ENCODE results near the gene COASY.

COASY gene

DNA sequence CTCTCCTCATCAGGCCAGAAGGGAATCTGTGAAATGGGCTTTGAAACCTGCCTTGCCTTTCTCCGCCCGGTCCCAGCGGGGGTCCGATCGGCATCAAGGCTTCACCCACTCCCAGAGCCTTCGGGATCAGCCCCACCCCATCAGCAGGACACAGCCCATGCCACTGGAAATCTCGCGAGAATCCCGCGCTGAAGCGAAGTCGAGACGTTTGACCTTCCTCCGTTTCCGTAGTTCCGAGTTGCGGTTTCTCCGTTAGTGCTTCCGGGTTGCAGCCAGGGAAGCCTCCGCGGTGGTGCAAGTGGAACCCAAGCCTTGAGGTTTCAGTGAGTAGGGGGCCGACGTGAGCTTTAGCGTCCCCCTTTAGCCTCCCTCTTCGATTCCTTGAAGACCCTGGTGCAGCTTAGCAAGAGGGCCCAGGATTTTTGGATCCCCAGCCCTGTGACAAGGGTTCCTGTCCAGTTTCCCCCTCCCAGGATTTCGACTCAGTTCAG lies at the start of gene COASY:
COASY (plus strand) TSS at position 252 of the 491 bp plus-strand sequence. CDS start 475 bp downstream, outside the sequence.
- peak; percentile 99 for DNase-seq

DNA sequence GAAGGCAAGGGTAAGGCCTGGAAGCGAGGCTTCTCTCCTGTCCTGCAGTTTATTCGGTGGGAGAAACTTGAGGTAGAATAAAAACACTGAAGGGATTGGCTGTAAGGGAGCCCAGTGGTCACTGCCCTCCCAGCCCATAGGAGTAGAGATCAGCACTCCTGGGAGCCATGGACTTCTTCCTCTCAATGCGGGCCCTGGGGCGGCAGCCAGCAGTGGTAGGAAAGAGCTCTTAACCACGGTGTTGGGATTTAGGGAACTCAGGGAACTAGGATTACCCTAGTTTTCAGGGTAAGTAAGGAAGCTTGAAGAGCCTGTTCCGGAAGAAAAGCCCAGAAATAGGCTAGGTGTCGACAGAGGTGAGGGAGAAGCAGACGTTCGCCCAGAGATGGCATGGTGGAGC lies 49.7 kb upstream of the COASY start:
- no peak for DNase-seq

DNA sequence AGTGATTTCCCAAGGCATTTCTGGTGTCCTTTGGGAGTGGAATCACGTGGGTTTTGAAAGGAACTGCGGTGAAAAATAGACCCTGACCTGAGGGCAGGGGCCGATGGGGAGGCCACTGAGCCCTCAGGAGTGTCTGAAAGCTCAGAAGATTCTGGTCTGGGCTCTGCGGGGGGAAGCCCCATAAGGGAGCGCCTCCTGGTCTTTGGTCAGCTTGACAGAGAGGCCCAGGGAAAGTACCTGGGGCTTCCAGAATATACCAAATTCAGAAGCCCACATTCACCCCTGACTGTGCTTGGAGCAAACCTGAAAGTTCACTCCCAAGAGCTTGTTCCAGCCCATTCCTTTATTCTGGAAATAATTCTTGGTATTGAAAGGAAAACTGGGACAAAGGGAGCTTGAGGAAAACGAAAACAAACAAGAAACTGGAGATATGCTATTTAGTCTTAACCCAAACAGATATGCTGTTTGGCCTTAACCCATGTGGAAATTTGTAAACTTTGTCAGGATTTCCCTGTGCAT lies 49.2 kb upstream of the COASY start:
- DNase-seq = no peak

DNA sequence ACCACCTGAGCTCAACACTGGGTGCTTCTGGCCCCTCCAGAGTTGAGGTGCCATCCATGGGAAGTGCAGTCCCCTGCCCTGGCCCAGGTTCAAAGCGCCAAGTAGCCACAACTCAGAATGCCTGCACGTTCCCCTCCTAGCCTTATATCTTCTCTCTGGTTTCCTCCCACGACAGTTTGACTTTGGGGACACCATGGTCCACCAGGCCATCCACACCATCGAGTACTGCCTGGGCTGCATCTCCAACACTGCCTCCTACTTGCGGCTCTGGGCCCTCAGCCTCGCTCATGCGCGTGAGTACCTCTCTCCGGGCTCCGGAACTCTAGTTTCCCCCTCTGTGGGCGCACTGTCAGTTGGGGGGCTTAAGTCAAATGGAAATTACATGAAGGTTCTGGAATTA lies 48.3 kb upstream of the COASY start:
- no peak for DNase-seq

DNA sequence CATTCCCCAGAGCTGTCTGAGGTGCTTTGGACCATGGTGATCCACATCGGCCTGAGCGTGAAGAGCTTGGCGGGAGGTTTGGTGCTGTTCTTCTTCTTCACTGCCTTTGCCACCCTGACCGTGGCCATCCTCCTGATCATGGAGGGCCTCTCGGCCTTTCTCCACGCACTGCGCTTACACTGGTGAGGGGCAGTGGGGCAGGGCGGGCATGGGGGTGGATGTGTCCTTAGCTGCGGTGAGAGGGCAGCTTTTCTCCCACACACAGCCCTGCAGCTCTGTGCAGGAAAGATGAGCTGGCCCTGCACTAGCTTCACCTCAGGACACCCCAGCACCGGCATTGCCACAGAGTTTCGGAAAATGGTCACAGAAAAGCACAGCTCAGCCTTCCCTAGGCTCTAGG lies 47.7 kb upstream of the COASY start:
- no peak for DNase-seq

DNA sequence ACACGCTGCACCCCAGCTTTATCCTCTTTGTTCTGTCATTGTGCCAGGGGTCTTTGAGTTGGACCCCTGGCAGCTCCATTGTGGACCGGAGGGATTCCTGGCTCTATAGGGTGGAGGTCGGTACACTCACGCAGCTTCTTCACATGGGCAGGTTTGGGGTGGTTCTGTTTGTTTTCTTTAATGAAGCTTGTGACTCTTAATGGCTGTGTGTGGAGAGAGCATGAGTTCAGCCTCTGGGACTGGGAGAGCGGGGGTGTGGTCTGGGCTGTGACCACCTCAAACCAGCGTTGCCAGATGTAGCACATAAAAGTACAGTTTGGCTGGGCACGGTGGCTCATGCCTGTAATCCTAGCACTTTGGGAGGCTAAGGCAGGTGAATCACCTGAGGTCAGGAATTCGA lies 47.1 kb upstream of the COASY start:
- no peak for DNase-seq

DNA sequence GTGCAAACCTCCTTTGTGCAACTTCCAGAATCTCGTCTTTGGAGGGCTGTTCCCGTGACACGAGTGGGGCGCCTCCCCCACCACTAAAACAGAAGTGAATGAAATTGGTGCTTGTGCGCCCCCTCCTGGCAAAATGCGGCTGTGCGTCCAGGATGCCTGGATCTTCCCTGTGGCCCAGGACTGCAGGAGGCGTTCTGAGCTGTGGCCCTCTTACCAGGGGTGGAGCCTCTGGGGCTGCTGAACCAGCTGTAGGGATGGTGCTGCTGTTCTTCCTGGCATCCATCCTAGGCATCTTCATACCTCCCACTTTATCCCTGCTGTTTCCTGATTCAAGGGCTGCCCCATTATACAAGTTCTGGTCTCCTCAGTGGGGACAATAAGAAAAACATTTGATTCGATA lies 44.4 kb upstream of the COASY start:
- peak; percentile 42 for DNase-seq

DNA sequence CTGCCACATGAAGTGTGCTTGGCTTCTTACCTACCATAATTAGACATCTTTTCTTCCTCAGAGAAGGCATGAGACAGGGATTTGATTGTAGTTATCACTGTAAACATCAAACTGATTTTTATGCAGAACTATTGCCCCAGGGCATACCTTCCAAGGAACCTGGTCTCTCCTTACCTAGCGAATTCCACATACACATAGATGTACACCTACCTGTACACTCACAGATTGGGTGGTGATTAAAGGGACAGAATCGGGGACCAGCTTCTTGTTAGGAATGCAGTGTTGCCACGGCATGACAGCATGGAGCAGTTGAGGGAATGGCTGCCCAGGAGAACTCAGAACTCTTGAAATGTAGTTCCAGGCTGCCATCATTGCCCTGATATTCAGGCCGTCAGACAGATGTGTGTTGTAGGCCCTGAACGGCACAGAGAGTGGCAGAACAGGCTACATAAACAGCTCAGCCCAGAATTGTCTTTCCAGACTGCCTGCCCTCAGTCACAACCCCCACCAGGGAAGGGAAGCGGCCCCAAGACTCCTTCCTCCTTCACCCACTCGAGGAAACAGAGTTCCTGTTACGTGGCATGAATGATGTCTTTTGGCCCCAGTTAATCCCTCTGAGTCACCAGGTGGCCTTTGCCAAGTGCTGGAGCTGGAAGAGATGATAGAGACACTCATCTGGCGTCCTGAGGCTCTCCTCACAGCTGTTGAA lies 43.7 kb upstream of the COASY start:
- no peak for DNase-seq

DNA sequence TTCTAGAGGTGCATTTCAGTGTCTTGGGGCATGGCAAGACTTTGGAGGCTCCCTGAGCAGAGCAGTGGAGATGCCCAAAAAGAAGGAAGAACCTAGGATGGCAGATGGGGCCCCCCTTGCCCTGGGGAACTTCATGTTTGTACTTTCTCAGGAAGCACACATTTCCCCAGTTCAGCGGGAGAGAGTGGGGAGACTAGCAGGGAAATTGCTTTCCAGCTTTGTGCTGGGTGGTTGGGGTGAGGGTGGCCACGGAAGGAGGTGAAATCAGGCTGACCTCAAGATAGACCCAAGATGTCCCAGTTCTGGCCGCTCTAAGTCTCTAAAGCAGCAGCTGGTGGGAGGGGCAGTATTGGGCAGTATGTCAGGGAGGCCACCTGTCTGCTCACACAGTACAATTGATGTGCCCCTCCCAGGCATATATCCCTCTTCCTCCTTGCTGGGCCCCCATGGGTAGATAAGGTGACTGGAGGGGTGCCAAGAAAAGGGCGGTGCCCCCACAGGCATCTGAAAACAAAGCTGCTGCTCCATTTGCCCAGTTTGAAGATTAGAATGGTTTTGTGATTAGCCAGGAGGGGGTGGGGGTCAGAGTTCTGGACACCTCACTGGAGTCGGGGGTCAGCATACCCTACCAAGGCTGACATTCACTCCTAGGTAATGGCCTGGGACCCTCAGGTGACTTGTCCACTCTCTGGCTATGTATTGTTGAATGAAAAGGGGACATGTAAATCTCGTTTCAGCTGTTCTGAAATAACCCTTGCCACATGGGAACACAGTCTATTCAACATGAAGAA lies 43.0 kb upstream of the COASY start:
- peak; percentile 40 for DNase-seq

DNA sequence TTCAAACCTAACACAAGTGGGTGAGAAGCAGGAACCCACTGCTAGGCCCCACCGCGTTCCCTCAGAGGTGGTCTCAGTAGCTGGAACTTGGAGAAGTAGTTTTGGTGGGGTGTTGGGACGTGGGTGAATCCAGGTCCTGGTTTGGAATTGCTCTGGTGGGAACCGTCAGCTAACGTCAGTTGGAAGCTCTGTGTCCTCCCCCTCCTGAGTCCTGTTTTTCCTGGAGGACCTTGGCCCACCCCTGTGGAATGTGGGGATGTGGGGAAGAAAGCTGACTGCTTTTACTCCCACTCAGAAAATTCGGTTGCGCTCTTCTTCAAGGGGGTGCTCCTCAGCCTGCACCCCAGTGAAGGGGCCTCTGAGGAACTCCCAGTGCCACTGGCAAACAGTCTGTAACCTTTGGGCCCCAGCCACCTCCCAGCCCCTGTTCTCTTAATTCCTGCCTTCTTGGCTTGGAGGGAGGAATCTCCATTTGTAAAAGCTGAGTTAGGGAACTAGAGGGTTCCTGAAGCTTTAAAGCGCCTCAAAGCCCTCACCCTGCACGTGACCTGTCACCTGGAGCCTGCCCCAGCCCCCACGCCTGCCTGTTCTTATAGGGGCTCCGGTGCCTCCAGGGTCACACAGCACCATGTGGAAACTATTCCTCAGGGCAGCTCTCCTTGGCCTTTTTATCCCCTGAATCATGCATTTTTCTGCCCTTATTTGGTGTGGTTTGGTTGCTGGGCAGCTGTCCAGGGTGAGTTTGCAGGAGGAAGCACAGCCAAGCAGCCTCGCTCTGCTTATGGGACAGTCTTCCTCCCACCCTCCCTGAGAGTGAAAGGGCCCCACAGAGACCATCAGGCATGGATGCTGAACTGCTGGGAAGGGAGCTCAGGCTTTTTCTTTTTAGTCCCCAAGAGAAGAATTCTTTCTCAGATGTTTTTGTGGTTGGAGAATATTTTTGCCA lies 42.1 kb upstream of the COASY start:
- no peak for DNase-seq

DNA sequence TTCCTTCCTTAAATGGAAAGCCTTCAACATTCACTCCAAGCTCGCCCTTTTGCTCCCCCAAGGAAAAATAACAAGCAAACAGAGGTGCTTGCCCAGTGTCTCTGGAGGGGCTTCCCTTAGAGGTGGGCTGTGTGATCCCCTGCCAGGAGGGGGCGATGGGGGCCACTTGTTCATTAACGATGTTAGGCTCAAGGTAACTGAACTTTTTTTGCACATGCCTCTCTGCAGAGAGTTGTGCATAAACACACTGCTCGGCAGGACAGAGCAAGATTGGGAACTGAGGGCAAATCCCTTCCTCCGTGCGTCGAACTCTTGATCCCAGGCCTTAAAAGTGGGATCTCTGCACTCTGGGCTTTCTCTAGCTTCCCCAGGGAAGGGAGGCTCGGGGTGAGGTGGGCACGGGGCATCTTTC lies 41.4 kb upstream of the COASY start:
- no peak for DNase-seq

DNA sequence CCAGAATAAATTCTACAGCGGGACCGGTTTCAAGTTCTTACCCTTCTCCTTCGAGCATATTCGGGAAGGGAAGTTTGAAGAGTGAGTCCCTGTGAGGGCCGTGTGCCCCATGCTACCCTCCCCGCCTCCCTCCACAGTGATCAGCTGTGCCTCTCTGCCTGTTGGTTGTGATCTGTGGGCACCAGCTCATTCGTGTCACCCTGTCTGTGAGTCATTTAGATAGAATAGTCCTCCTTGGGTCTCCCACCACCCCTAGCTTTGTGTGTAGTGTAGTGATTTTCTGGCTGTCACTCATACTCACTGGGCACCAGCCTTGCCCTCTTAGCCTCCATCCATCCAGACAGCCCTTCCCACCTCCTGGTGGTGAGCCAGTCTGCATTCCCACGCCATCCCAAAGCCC lies 40.9 kb upstream of the COASY start:
- no peak for DNase-seq

DNA sequence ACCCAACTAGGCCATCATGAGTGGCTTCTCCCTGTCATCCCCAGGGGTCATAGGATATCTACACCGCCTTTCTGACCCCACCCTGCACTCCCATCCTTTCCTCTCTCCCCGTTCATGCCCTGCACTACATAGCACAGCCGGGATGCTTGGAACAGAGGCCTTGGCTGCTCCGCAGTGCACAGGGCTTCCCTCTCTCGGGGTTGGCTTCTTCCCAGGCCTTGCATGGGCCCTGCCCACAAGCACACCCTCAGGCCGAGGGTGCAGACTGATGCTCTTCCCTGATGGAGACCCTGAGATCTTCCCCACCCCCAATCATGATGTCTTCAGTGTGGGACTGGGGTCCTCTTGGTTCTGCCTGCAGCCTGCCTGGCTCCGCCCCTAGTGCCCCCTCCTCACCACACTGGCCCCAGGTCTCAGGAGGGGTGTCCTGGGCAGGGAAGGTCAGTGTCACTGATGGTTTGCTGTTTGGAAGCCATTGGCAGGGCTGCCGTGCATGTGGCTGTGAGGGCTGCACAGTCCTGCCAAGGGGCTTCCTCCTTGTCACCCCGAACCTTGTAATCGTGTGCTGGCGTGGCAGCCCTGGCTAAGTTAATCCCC lies 40.2 kb upstream of the COASY start:
- no peak for DNase-seq

DNA sequence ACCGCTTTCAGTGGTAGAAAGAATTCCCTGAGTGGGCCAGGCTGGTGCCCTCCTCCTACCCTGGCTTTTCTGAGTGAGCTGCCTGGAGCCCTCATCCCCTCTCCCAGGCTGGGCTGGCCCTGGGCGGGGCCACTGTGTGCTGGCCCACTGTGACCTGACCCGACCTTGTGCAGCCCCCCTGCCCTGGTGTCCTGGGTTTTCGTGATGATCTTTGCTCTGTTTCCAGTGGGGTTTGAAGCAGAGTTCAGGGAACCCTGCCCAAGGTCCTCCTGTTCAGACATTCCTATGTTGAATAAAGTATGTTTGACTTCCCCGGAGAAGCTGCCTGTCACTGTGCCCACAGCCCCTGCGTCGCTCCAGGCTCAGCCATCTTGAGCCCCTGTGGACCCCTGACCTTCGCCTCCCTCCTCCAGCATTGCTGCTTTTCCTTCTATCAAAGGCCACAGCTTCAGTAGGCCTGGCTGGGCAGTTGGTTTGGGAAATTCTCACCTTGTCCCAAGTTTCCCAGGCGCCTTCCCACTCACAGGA lies 39.6 kb upstream of the COASY start:
- no peak for DNase-seq

DNA sequence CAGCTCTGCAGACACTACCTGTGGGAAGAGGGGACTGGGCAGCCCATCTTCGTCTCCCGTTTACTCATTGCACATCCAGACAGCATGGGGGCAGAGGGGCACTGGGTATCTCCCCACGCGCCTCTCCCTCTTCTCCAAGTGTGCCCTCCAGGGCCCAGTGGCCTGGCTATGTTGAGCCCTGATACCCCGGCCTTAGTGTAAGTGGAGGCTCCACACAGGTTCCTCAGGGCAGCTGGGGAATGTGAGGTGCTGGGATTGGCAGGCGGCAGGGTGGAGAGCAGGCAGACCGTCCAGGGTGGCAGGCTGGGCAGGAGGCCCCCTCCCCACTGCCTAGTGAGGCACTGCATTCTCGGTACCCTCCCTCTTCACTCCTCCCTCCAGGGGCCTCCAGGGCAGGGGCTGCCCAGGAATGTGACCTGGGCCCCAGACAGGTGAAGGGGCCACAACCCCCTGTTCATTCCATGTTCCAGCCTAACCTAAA lies 39.1 kb upstream of the COASY start:
- DNase-seq = no peak

DNA sequence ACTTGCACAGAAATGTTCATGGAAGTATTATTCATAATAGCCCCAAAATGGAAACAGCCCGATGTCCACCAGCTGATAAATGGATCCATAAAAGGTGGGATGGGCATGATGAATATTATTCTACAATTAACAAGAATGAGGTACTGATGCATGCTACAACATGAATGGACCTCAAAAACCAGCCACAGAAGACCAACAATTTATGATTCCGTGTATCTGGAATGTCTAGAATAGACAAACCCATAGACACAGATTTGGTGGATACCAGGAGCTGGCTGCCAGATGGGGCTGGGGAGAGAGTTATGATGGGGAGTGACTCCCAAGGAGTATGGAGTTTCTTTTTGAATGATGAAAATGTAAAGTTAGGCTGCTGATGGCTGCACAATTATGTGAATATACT lies 36.7 kb upstream of the COASY start:
- no peak for DNase-seq

DNA sequence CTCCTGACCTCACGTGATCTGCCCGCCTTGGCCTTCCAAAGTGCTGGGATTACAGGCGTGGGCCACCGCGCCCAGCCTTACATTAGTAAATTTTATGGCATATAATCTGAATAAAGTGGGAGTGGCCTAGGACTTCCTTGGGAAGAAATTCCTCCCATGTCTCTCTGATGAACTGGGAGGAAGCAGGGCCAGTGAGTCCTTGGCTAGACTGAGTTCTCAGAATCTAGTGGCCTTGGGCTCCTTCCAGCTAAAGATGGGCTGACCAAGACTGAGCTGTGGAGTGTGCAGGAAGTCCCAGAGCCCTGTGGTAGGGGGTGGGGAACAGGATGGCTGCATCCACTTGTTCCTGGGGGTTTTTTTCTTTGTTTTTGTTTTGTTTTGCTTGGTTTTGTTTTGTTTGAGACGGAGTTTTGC lies 35.9 kb upstream of the COASY start:
- DNase-seq = no peak

DNA sequence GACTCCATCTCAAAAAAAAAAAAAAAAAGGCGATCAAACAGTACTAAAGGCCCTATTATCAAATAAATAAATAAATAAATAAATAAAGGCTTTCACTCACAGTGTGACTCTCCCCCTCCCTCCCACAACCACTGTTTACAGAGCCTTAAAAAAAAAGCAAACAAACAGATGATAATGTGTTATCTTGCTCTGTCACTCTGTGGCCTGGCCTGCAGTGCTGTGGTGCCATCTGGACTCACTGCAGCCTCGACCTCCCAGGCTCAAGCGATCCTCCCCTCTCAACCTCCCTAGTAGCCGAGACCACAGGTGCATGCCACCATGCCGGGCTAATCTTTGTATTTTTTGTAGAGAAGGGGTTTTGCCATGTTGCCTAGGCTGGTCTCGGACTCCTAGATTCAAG lies 34.0 kb upstream of the COASY start:
- DNase-seq = no peak

DNA sequence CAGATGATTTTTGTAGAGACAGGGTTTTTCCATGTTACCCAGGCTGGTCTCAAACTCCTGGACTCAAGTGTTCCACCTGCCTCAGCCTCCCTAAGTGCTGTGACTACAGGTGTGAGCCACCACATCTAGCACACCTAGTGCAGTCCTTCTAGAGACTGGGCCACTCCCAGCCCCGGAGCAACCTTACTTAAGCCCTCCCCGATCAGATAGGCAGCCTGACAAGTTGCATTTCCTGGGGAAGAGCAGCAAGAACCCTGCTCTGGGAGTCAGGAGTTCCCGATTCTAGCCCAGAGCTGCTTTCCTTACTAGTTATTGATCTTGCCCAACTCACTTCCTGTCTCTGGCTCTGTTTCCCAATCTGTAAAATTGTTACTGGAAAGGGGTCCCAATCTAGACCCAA lies 32.9 kb upstream of the COASY start:
- no peak for DNase-seq

DNA sequence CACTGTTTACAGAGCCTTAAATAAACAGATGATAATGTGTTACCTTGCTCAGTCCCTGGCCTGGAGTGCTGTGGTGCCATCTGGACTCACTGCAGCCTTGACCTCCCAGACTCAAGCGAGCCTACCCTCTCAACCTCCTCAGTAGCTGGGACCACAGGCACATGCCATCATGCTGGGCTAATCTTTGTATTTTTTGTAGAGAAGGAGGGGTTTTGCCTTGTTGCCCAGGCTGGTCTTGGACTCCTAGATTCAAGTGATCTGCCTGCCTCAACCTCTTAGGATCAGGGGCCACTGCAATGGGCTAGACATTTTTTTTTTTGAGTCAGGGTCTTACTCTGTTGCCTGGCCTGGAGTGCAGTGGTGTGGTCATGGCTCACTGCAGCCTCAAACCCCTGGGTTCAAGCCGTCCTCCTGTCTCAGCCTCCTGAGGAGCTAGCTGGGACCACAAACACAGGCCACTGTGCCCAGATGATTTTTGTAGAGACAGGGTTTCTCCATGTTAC lies 30.9 kb upstream of the COASY start:
- DNase-seq = no peak

DNA sequence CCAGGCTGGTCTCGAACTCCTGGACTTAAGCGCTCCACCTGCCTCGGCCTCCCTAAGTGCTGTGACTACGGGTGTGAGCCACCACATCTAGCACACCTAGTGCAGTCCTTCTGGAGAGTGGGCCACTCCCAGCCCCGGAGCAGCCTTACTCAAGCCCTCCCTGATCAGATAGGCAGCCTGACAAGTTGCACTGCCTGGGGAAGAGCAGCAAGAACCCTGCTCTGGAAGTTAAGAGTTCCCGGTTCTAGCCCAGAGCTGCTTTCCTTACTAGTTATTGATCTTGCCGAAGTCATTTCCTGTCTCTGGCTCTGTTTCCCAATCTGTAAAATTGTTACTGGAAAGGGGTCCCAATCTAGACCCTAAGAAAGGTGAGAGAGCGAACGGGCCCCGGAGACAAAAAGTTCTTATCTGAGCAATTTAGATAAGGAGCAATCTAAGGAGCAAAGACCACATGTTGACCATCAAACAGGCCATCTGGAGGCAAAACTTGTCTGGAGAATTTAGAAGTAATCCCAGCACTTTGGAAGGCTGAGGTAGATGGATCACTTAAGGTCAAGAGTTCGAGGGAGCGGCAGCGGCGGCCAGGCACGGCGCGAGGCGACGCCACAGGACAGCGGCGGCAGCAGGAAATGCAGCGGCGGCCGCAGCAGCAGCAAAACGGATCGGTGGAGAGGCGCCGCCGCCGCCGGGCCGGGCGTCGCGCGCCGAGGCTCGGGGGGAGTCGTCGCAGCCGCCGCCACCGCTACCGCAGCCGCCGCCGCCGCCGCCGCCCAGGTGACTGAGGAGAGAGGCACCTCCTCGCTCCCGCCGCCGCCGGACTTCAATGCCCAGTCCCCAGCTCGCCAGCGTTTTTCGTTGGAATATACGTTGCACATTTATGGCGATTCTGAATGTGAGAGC lies 30.2 kb upstream of the COASY start:
- peak; percentile 23 for DNase-seq
